ENCODE measurements around the gene ABHD2. TPM values are rescaled to one million over a fixed set of nuclear protein-coding genes. Genes with fewer than 3 reads are reported as not detected.
"Not testable (repeated sequence)": the region's sequence is repeated elsewhere in the genome, so short reads cannot be mapped to it uniquely, and the experiment has no call there.

ABHD2 gene
- polyA plus RNA-seq, 4 donors = 6.7 to 33.6 (median 18.8) TPM

GRCh38 chr15:89137926-89138325, 49.7 kb downstream of the ABHD2 start:
- FAIRE-seq (no peak), DNase-seq (no peak)

GRCh38 chr15:89138999-89139612, 50.9 kb downstream of the ABHD2 start:
- 91 to 94% (median 92%) methylated on average over 10 of the region's 10 CpGs for WGBS, 3 donors
- DNase-seq = no peak
- H3K36me3 ChIP-seq (ENCODE audit: control insufficient read depth in 3 of 3, insufficient read depth in 2 of 3, low read depth in 1 of 3, low read length in 3 of 3) = peaks cover 0 to 43% (median 5%) of the 10 kb centered on the region in 3 donors
- FAIRE-seq = no peak
- no peaks in the 10 kb centered on the region for H3K9me3 ChIP-seq (ENCODE audit: control insufficient read depth in 2 of 2, insufficient read depth in 1 of 2, low read depth in 1 of 2, low read length in 1 of 2)
- peaks cover 0 to 14% (median 0%) of the 10 kb centered on the region in 3 donors for H3K4me1 ChIP-seq (ENCODE audit: control insufficient read depth in 3 of 3, insufficient read depth in 2 of 3, low read depth in 1 of 3, low read length in 2 of 3)
- H3K27me3 ChIP-seq (ENCODE audit: control insufficient read depth in 3 of 3, insufficient read depth in 3 of 3, low read length in 3 of 3) = no peaks in the 10 kb centered on the region
- H3K4me3 ChIP-seq (ENCODE audit: low read depth in 1 of 3, low read length in 3 of 3) = no peak overlapping the region
- no peak overlapping the region for H3K27ac ChIP-seq (ENCODE audit: low read depth in 1 of 3, low read length in 2 of 3)

More at GRCh38 chr15:89137926-89138325, 49.7 kb downstream of the ABHD2 start:
- Histone ChIP-seq H3K9me3 (ENCODE audit: control insufficient read depth in 2 of 2, insufficient read depth in 1 of 2, low read depth in 1 of 2, low read length in 1 of 2) (no peaks in the 10 kb centered on the region), H3K4me3 (ENCODE audit: low read depth in 1 of 3, low read length in 3 of 3) (no peak overlapping the region), H3K36me3 (ENCODE audit: control insufficient read depth in 3 of 3, insufficient read depth in 2 of 3, low read depth in 1 of 3, low read length in 3 of 3) (peaks cover 0 to 43% (median 5%) of the 10 kb centered on the region in 3 donors), H3K27me3 (ENCODE audit: control insufficient read depth in 3 of 3, insufficient read depth in 3 of 3, low read length in 3 of 3) (no peaks in the 10 kb centered on the region), H3K27ac (ENCODE audit: low read depth in 1 of 3, low read length in 2 of 3) (peak overlapping the region in 1 of 3 donors; percentile 63), H3K4me1 (ENCODE audit: control insufficient read depth in 3 of 3, insufficient read depth in 2 of 3, low read depth in 1 of 3, low read length in 2 of 3) (peaks cover under 1 to 14% (median under 1%) of the 10 kb centered on the region in 3 donors)
- 81 to 88% (median 86%) methylated on average over 3 of the region's 3 CpGs for WGBS, 3 donors

DNA sequence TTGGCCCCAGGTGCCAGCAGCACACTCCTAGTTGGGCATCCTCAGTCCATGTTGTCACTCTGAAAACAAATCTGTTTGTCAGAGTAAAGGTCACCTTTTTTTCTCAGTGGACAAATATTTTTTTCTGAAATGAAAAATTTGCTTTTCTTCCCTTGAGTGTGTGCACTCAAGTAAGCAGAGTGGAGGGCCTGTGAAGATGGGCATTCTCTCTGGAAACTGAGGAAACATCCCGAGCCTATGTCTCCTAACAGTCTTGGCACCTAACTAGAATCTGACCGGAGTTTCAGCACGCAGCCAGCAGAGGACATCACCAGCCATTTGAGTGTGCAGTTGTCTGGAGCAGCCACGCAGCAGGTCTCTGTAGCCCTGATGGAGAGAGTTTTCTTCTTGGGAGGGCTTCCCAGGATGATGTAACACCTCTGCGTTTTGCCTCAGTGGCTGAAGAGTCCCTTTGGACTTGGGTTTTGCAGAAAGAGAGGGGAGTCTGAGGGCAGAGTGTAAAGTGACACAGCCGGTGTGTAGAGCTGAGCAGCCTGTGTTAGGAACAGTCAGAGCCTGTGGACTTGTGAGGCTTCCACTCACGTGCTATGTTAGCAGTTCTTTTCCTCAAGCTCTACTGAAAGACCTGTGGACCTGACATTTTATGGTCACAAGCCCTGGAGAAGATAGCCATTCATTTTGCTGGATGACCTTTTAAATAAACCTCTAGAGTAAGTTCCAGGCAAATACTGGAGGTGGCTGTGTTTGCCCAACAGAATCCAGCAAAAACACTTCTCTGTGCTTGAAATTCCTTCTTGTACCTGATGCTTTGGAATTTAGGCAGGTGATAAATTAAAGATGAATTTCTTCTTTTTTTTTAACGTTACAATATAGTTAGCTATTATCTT, 51.6 kb downstream of the ABHD2 start:
- Histone ChIP-seq H3K27me3 (ENCODE audit: control insufficient read depth in 3 of 3, insufficient read depth in 3 of 3, low read length in 3 of 3) (no peaks in the 10 kb centered on the region), H3K36me3 (ENCODE audit: control insufficient read depth in 3 of 3, insufficient read depth in 2 of 3, low read depth in 1 of 3, low read length in 3 of 3) (peaks cover 0 to 43% (median 5%) of the 10 kb centered on the region in 3 donors), H3K9me3 (ENCODE audit: control insufficient read depth in 2 of 2, insufficient read depth in 1 of 2, low read depth in 1 of 2, low read length in 1 of 2) (no peaks in the 10 kb centered on the region), H3K4me1 (ENCODE audit: control insufficient read depth in 3 of 3, insufficient read depth in 2 of 3, low read depth in 1 of 3, low read length in 2 of 3) (peaks cover 0 to 14% (median 0%) of the 10 kb centered on the region in 3 donors), H3K27ac (ENCODE audit: low read depth in 1 of 3, low read length in 2 of 3) (peak overlapping the region in 1 of 3 donors; percentile 28), H3K4me3 (ENCODE audit: low read depth in 1 of 3, low read length in 3 of 3) (no peak overlapping the region)
- 78 to 81% (median 80%) methylated on average over 8 of the region's 8 CpGs for WGBS, 3 donors
- DNase-seq (no peak), FAIRE-seq (no peak)

DNA sequence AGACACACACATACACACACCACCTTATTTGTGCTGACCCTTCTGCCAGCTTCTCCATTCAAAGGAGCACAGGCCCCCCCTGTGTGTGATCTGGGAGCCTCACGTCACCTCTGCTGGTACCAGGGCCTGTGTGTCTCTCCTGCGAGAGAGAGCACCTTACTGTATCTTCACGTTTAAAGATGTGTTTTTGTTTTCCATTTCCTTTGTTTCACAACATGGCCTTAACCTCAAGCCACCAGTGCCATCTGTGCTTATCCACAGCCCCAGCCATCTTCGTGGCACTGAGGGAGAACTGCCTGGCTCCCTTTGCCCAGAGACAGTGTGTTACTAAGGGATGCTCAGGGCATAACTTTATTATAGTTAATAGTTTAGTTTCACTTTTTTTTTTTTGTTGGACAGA, 52.3 kb downstream of the ABHD2 start:
- H3K4me1 ChIP-seq (ENCODE audit: control insufficient read depth in 3 of 3, insufficient read depth in 2 of 3, low read depth in 1 of 3, low read length in 2 of 3) = peaks cover 0 to 14% (median 0%) of the 10 kb centered on the region in 3 donors
- no peaks in the 10 kb centered on the region for H3K9me3 ChIP-seq (ENCODE audit: control insufficient read depth in 2 of 2, insufficient read depth in 1 of 2, low read depth in 1 of 2, low read length in 1 of 2)
- no peaks in the 10 kb centered on the region for H3K27me3 ChIP-seq (ENCODE audit: control insufficient read depth in 3 of 3, insufficient read depth in 3 of 3, low read length in 3 of 3)
- DNase-seq = no peak
- no peak for FAIRE-seq
- no peak overlapping the region for H3K4me3 ChIP-seq (ENCODE audit: low read depth in 1 of 3, low read length in 3 of 3)
- peak overlapping the region in 1 of 3 donors; percentile 27 for H3K27ac ChIP-seq (ENCODE audit: low read depth in 1 of 3, low read length in 2 of 3)
- H3K36me3 ChIP-seq (ENCODE audit: control insufficient read depth in 3 of 3, insufficient read depth in 2 of 3, low read depth in 1 of 3, low read length in 3 of 3) = peaks cover 0 to 43% (median 3%) of the 10 kb centered on the region in 3 donors
- WGBS, 3 donors = 80 to 82% (median 81%) methylated on average over 4 of the region's 4 CpGs

DNA sequence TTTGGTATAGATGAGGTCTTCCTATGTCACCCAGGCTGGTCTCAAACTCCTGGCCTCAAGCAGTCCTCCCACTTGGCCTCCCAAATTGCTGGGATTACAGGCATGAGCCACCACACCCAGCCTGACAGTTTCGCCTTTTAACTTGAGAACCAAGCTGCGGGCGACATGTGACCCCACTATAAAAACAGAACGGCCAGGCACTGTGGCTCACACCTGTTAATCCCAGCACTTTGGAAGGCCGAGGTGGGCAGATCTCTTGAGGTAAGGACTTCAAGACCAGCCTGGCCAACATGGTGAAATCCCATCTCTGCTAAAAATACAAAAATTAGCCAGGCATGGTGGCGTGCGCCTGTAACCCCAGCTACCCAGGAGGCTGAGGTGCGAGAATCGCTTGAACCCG, 52.9 kb downstream of the ABHD2 start:
- FAIRE-seq; DNase-seq; H3K4me3 ChIP-seq (ENCODE audit: low read depth in 1 of 3, low read length in 3 of 3); H3K27me3 ChIP-seq (ENCODE audit: control insufficient read depth in 3 of 3, insufficient read depth in 3 of 3, low read length in 3 of 3); H3K9me3 ChIP-seq (ENCODE audit: control insufficient read depth in 2 of 2, insufficient read depth in 1 of 2, low read depth in 1 of 2, low read length in 1 of 2); H3K27ac ChIP-seq (ENCODE audit: low read depth in 1 of 3, low read length in 2 of 3): not testable (repeated sequence)
- Histone ChIP-seq H3K36me3 (ENCODE audit: control insufficient read depth in 3 of 3, insufficient read depth in 2 of 3, low read depth in 1 of 3, low read length in 3 of 3) (peaks cover 0 to 43% (median 3%) of the 10 kb centered on the region in 3 donors), H3K4me1 (ENCODE audit: control insufficient read depth in 3 of 3, insufficient read depth in 2 of 3, low read depth in 1 of 3, low read length in 2 of 3) (peaks cover 0 to 14% (median 0%) of the 10 kb centered on the region in 3 donors)
- 96 to 97% (median 97%) methylated on average over 10 of the region's 10 CpGs for WGBS, 3 donors

DNA sequence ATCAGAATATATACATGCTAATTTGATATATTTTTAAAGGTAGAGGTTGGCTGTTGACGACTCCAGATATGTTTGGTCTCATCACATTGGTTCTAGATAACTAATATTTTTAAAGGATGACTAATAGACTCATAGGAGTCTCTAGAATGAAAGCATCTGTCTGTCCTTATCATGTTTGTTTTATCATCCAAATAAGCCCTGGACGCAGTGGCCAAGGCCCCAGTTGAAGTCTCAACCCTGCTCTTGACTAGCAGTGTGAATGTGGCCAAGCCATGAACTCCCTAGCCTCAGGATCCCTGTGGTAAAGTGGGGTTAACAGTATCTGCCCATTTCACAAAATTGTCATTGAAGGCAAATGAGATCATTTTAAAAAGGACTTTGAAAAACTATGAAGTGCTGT, 53.6 kb downstream of the ABHD2 start:
- DNase-seq (no peak), FAIRE-seq (no peak)
- H3K9me3 ChIP-seq (ENCODE audit: control insufficient read depth in 2 of 2, insufficient read depth in 1 of 2, low read depth in 1 of 2, low read length in 1 of 2) = no peaks in the 10 kb centered on the region
- no peak overlapping the region for H3K4me3 ChIP-seq (ENCODE audit: low read depth in 1 of 3, low read length in 3 of 3)
- H3K4me1 ChIP-seq (ENCODE audit: control insufficient read depth in 3 of 3, insufficient read depth in 2 of 3, low read depth in 1 of 3, low read length in 2 of 3) = peaks cover 0 to 11% (median 0%) of the 10 kb centered on the region in 3 donors
- H3K27me3 ChIP-seq (ENCODE audit: control insufficient read depth in 3 of 3, insufficient read depth in 3 of 3, low read length in 3 of 3) = no peaks in the 10 kb centered on the region
- WGBS, 3 donors = 59 to 80% (median 64%) methylated on average over 2 of the region's 2 CpGs
- H3K36me3 ChIP-seq (ENCODE audit: control insufficient read depth in 3 of 3, insufficient read depth in 2 of 3, low read depth in 1 of 3, low read length in 3 of 3) = peaks cover 0 to 37% (median 3%) of the 10 kb centered on the region in 3 donors
- H3K27ac ChIP-seq (ENCODE audit: low read depth in 1 of 3, low read length in 2 of 3) = no peak overlapping the region

- no peak for DNase-seq
- Histone ChIP-seq H3K27ac (ENCODE audit: low read depth in 1 of 3, low read length in 2 of 3) (no peak overlapping the region), H3K4me3 (ENCODE audit: low read depth in 1 of 3, low read length in 3 of 3) (no peak overlapping the region), H3K27me3 (ENCODE audit: control insufficient read depth in 3 of 3, insufficient read depth in 3 of 3, low read length in 3 of 3) (no peaks in the 10 kb centered on the region), H3K36me3 (ENCODE audit: control insufficient read depth in 3 of 3, insufficient read depth in 2 of 3, low read depth in 1 of 3, low read length in 3 of 3) (peaks cover 0 to 34% (median 3%) of the 10 kb centered on the region in 3 donors), H3K9me3 (ENCODE audit: control insufficient read depth in 2 of 2, insufficient read depth in 1 of 2, low read depth in 1 of 2, low read length in 1 of 2) (no peaks in the 10 kb centered on the region), H3K4me1 (ENCODE audit: control insufficient read depth in 3 of 3, insufficient read depth in 2 of 3, low read depth in 1 of 3, low read length in 2 of 3) (peaks cover 0 to 11% (median 0%) of the 10 kb centered on the region in 3 donors)
- FAIRE-seq = no peak
- WGBS, 3 donors = 70 to 92% (median 85%) methylated on average over 5 of the region's 5 CpGs
Measured at GRCh38 chr15:89142423-89142822, 54.2 kb downstream of the ABHD2 start.

DNA sequence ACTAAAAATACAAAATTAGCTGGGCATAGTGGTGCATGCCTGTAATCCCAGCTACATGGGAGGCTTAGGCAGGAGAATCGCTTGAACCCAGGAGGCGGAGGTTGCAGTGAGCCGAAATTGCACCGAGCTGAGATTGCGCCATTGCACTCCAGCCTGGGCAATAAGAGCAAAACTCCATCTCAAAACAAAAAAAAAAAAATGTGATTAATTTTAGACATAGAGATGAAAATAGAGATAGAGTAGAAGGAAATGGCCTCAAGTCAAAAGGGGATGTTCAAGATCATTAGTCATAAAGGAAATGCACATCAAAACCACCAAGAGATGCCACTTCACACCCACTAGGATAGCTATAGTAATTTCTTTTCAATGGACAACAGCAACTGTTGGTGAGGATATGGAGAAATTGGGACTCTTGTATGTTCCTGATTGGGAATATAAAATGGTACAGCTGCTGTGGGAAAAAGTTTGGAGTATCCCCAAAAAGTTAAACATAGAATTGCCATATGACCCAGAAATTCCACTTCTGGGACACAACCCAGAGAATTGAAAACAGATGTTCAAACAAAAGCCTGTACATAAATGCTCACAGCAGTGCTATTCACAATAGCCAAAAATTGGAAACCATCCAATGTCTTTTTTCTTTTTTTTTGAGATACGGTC, 55.4 kb downstream of the ABHD2 start:
- DNase-seq = no peak
- peaks cover 0 to 8% (median 0%) of the 10 kb centered on the region in 3 donors for H3K4me1 ChIP-seq (ENCODE audit: control insufficient read depth in 3 of 3, insufficient read depth in 2 of 3, low read depth in 1 of 3, low read length in 2 of 3)
- H3K27me3 ChIP-seq (ENCODE audit: control insufficient read depth in 3 of 3, insufficient read depth in 3 of 3, low read length in 3 of 3) = no peaks in the 10 kb centered on the region
- H3K4me3 ChIP-seq (ENCODE audit: low read depth in 1 of 3, low read length in 3 of 3) = no peak overlapping the region
- no peak for FAIRE-seq
- H3K9me3 ChIP-seq (ENCODE audit: control insufficient read depth in 2 of 2, insufficient read depth in 1 of 2, low read depth in 1 of 2, low read length in 1 of 2) = no peaks in the 10 kb centered on the region
- 60 to 88% (median 78%) methylated on average over 6 of the region's 6 CpGs for whole genome bisulfite sequencing, 3 donors
- H3K36me3 ChIP-seq (ENCODE audit: control insufficient read depth in 3 of 3, insufficient read depth in 2 of 3, low read depth in 1 of 3, low read length in 3 of 3) = peaks cover 0 to 29% (median 6%) of the 10 kb centered on the region in 3 donors
- no peak overlapping the region for H3K27ac ChIP-seq (ENCODE audit: low read depth in 1 of 3, low read length in 2 of 3)

Measured in small intestine (tissue), 7 donors.